Activated CD8-positive, alpha-beta T cell treated with anti-CD3 and anti-CD28 coated beads for 36 hours (primary cell): ENCODE results near the gene SBF2. TPM values are rescaled to one million over a fixed set of nuclear protein-coding genes. Genes with fewer than 3 reads are reported as not detected.

Source experiments
- ATAC-seq: fragments of 200-7000 bp; cut with Tn5 transposase; one replicate; pipeline ENCODE4 v1.10.0; 2021; ENCODE audit warnings: mild to moderate bottlenecking, moderate library complexity
- CTCF ChIA-PET: fragments of 350-600 bp; sonication (Branson Sonifier 250); formaldehyde crosslinking; loops from one replicate; lab custom pipeline; 2021; ENCODE audit warnings: antibody characterized with exemption; lab: Charles Lee
- POLR2A ChIA-PET: fragments of 350-600 bp; sonication (Branson Sonifier 250); formaldehyde crosslinking; loops from one replicate; lab custom pipeline; 2021; ENCODE audit warnings: antibody characterized with exemption; lab: Charles Lee
- DNase-seq: peaks from one replicate; pipeline ENCODE4 v3.0.0-alpha.2; 2020
- H3K27ac Mint-ChIP-seq: one replicate; pipeline ENCODE4 v1.8.0; 2021; ENCODE audit warnings: mild to moderate bottlenecking, mixed read lengths
- H3K27me3 Mint-ChIP-seq: one replicate; pipeline ENCODE4 v1.8.0; 2021; ENCODE audit warnings: mixed read lengths
- H3K36me3 Mint-ChIP-seq: one replicate; pipeline ENCODE4 v1.8.0; 2021; ENCODE audit warnings: low read depth, mixed read lengths
- H3K4me1 Mint-ChIP-seq: one replicate; pipeline ENCODE4 v1.8.0; 2021; ENCODE audit warnings: low read depth, mixed read lengths
- H3K4me3 Mint-ChIP-seq: one replicate; pipeline ENCODE4 v1.8.0; 2021; ENCODE audit warnings: mild to moderate bottlenecking, moderate library complexity, mixed read lengths
- H3K9me3 Mint-ChIP-seq: one replicate; pipeline ENCODE4 v1.8.0; 2021; ENCODE audit warnings: mixed read lengths
- intact Hi-C: fragments of 100-400 bp; cut with micrococcal nuclease; formaldehyde crosslinking; loops from one replicate; pipeline ENCODE4 v1.10.0; 2022
- total RNA-seq, 2 experiments: library from RNA; stranded (reverse); gene quantifications; one replicate each; pipeline ENCODE4 v1.2.3, GENCODE V29; 2021
- TF ChIP-seq, protein P1 (sequence below): fragments of 200-600 bp; IDR thresholded peaks from one replicate; pipeline ENCODE4 v1.8.0; 2022; ENCODE audit warnings: antibody characterized with exemption, mild to moderate bottlenecking

Gene SBF2
- total RNA-seq, 2 experiments from 2014 or later = 10.0 to 11.0 TPM

DNA sequence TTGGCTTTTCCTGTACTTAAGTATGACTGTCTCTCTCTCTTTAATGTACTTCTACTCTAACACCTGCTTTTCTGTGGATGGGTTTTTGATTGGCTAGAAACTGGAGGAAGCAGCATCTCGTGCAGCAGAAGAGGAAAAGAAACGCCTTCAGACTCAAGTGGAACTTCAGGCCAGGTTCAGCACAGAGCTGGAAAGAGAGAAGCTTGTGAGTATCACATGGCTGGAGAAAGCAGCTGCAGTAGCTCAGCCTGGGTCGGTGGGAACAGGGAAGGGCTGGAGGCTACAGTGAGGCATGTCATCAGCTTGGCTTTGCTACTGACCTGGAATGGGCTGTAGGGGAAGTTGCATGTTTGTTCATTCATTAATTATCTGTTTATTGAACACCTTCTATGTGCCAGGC, 555.9 kb downstream of the SBF2 start:
- ATAC-seq (no peak), DNase-seq (no peak)
- Mint-ChIP-seq H3K27me3 (no peaks in the 10 kb centered on the region), H3K4me1 (peaks cover 2% of the 10 kb centered on the region), H3K27ac (no peak overlapping the region), H3K36me3 (peaks cover 28% of the 10 kb centered on the region), H3K4me3 (no peak overlapping the region), H3K9me3 (peaks cover 15% of the 10 kb centered on the region)
- intact Hi-C loops = no loop called here
- ChIA-PET CTCF (interaction anchor here (1.3 to 3.1 kb wide), 3 partner anchors 10 to 203 kb away, joined by 3 to 18 read pairs (median 13); no protein-coding TSS in a partner anchor), POLR2A (no interaction called here)
- TF ChIP-seq, protein P1, sequence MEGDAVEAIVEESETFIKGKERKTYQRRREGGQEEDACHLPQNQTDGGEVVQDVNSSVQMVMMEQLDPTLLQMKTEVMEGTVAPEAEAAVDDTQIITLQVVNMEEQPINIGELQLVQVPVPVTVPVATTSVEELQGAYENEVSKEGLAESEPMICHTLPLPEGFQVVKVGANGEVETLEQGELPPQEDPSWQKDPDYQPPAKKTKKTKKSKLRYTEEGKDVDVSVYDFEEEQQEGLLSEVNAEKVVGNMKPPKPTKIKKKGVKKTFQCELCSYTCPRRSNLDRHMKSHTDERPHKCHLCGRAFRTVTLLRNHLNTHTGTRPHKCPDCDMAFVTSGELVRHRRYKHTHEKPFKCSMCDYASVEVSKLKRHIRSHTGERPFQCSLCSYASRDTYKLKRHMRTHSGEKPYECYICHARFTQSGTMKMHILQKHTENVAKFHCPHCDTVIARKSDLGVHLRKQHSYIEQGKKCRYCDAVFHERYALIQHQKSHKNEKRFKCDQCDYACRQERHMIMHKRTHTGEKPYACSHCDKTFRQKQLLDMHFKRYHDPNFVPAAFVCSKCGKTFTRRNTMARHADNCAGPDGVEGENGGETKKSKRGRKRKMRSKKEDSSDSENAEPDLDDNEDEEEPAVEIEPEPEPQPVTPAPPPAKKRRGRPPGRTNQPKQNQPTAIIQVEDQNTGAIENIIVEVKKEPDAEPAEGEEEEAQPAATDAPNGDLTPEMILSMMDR = no peak

DNA sequence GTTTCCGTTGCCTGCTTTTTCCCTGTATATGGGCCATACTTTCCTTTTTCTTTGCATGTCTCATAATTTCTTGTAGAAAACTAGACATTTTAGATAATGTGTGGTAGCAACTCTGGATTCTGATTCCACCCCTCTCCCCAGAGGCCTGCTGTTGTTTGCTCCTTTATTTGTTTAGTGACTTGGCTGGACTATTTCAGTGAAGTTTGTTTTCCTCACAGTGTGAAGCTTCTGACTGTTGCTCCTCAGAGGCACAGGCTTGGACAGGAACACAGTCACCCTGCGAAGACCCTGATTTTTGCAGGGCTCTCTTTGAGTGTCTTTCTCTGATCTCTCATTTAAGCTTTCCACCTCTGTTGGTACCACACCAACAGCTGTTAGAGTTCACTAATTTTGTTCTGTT, 557.7 kb downstream of the SBF2 start:
- peaks cover 2% of the 10 kb centered on the region for H3K4me1 Mint-ChIP-seq
- H3K27ac Mint-ChIP-seq = no peak overlapping the region
- peaks cover 24% of the 10 kb centered on the region for H3K36me3 Mint-ChIP-seq
- intact Hi-C loops = no loop called here
- ATAC-seq = no peak
- POLR2A ChIA-PET = interaction anchor here (1.0 kb wide), 1 partner anchor 105 kb away, joined by 3 read pairs; no protein-coding TSS in a partner anchor
- TF ChIP-seq, protein P1 = no peak
- no peak overlapping the region for H3K4me3 Mint-ChIP-seq
- H3K9me3 Mint-ChIP-seq = peaks cover 15% of the 10 kb centered on the region
- H3K27me3 Mint-ChIP-seq = no peaks in the 10 kb centered on the region
- CTCF ChIA-PET = interaction anchor here (0.9 to 3.1 kb wide), 3 partner anchors 12 to 201 kb away, joined by 3 to 18 read pairs (median 13); no protein-coding TSS in a partner anchor
- DNase-seq = no peak

GRCh38 chr11:9735919-9736318, 558.1 kb downstream of the SBF2 start:
- no peak for DNase-seq
- CTCF ChIA-PET = interaction anchor here (2.5 to 3.1 kb wide), 2 partner anchors 12 to 201 kb away, joined by 13 to 18 read pairs; no protein-coding TSS in a partner anchor

DNA sequence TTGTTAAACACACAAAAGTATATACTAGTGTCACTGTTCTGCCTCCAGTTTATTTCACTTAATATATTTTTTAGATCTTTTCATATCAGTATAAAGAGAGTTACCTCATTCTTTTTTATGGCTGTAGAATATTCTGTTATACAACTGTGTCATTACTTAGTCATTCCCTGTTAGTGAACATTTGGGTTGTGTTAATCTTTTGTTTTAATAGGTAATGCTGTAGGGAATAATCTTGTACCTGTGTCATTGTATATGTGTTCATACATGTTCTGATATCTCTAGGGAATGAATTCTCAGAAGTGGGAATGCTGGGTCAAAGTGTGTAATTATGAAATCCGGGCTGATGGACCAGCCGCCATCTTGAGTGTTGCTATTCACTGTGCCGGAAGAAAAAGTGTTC, 558.8 kb downstream of the SBF2 start:
- Mint-ChIP-seq H3K4me1 (peaks cover 2% of the 10 kb centered on the region), H3K27ac (no peak overlapping the region), H3K27me3 (no peaks in the 10 kb centered on the region), H3K4me3 (no peak overlapping the region), H3K9me3 (peaks cover 15% of the 10 kb centered on the region), H3K36me3 (peaks cover 20% of the 10 kb centered on the region)
- ChIA-PET POLR2A (no interaction called here), CTCF (no interaction called here)
- intact Hi-C loops = no loop called here
- TF ChIP-seq, protein P1 = no peak
- ATAC-seq = no peak
- DNase-seq = no peak

More at GRCh38 chr11:9735919-9736318, 558.1 kb downstream of the SBF2 start:
- no peak overlapping the region for H3K4me3 Mint-ChIP-seq
- no peaks in the 10 kb centered on the region for H3K27me3 Mint-ChIP-seq
- no peak overlapping the region for H3K27ac Mint-ChIP-seq
- peaks cover 2% of the 10 kb centered on the region for H3K4me1 Mint-ChIP-seq
- ATAC-seq = no peak
- TF ChIP-seq, protein P1 = no peak
- peaks cover 15% of the 10 kb centered on the region for H3K9me3 Mint-ChIP-seq
- POLR2A ChIA-PET = no interaction called here
- intact Hi-C loops = no loop called here
- H3K36me3 Mint-ChIP-seq = peaks cover 22% of the 10 kb centered on the region

DNA sequence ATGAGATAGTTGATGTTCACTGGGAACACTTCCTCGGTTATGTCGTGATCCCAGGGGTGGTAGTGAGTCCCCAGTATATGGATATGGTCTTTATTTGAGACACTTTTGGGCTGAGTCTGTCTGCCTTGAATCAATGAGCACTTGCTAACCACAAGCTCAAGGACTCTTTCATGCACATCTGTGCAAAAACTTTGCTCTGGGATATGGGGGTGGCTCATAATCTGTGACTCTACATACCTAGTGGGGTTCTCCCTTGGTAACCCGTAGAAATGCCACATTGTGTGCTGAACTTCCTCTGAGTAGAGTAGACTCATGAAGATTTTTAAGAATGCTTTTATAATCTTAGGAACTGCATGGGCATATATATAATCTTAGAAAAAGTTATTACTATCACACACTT, 560.8 kb downstream of the SBF2 start:
- H3K4me3 Mint-ChIP-seq = no peak overlapping the region
- no peaks in the 10 kb centered on the region for H3K27me3 Mint-ChIP-seq
- intact Hi-C loops = no loop called here
- peaks cover 20% of the 10 kb centered on the region for H3K36me3 Mint-ChIP-seq
- no peaks in the 10 kb centered on the region for H3K4me1 Mint-ChIP-seq
- ChIA-PET CTCF (interaction anchor here (0.7 to 5.0 kb wide), 5 partner anchors 13 to 198 kb away, joined by 3 to 21 read pairs (median 4); no protein-coding TSS in a partner anchor), POLR2A (no interaction called here)
- DNase-seq (no peak), ATAC-seq (no peak)
- TF ChIP-seq, protein P1 = no peak
- H3K27ac Mint-ChIP-seq = no peak overlapping the region
- H3K9me3 Mint-ChIP-seq = peaks cover 15% of the 10 kb centered on the region
